ENCODE results near the gene FICD. TPM values are rescaled to one million over a fixed set of nuclear protein-coding genes. Genes with fewer than 3 reads are reported as not detected.

Gene FICD
- total RNA-seq = 1 to 10 TPM; 3.9 to 7.5 (median 6.6) TPM
- 6.0 TPM for total RNA-seq (2013)

- Mint-ChIP-seq H3K4me3 (peak within 1 kb of the TSS; percentile 93), H3K27ac (peak within 1 kb of the TSS; percentile 85 to 95), H3K9me3 (no peaks in the 10 kb centered on the region), H3K36me3 (no peaks in the 10 kb centered on the region), H3K27me3 (ENCODE audit: low read depth in 2 of 2) (no peaks in the 10 kb centered on the region), H3K4me1 (peaks cover 40 to 42% of the 10 kb centered on the region in 2 donors)
- Histone ChIP-seq H3K4me1 (ENCODE audit: control insufficient read depth, insufficient read depth, low read length) (peaks cover 29% of the 10 kb centered on the region), H3K36me3 (ENCODE audit: control insufficient read depth, insufficient read depth, low read length) (peaks cover 20% of the 10 kb centered on the region), H3K4me3 (ENCODE audit: low read length) (peak within 1 kb of the TSS; percentile 75), H3K27me3 (ENCODE audit: control insufficient read depth, insufficient read depth, low read length) (no peaks in the 10 kb centered on the region), H3K9me3 (ENCODE audit: control insufficient read depth, insufficient read depth, low read length) (no peaks in the 10 kb centered on the region), H3K27ac (ENCODE audit: low read length) (peak within 1 kb of the TSS; percentile 69)
- ATAC-seq = peak; percentile 94 to 97 (median 94)
- intact Hi-C loops (cut with micrococcal nuclease) = loop anchor here (1.0 to 2.0 kb wide), 2 partner anchors 46 to 754 kb away; partner anchors contain the start of genes PRDM4 and SART3
- no peak for TF ChIP-seq CTCF (IDR thresholded peaks at IDR 0.05)
- WGBS (ENCODE audit: insufficient coverage) = under 1% methylated on average over 64 of the region's 67 CpGs
- peak; percentile 96 to 99 for DNase-seq
Measured at GRCh38 chr12:108514973-108515814, at the start of gene FICD. Gene FICD, plus strand, starts transcription at chr12:108515277. Its CDS starts 1,696 bp downstream, at chr12:108516973.

GRCh38 chr12:108465417-108465816 lies 49.7 kb upstream of the FICD start:
- H3K36me3 ChIP-seq (ENCODE audit: control insufficient read depth, insufficient read depth, low read length) = no peaks in the 10 kb centered on the region
- no peak for ATAC-seq
- DNase-seq = no peak
- no peak overlapping the region for H3K4me3 ChIP-seq (ENCODE audit: low read length)
- no peak overlapping the region for H3K27ac Mint-ChIP-seq
- no peak for TF ChIP-seq CTCF (IDR thresholded peaks at IDR 0.05)
- 52% methylated on average over 2 of the region's 3 CpGs for WGBS (ENCODE audit: insufficient coverage)
- peaks cover 0 to 2% of the 10 kb centered on the region in 2 donors for H3K9me3 Mint-ChIP-seq
- H3K4me1 ChIP-seq (ENCODE audit: control insufficient read depth, insufficient read depth, low read length) = no peaks in the 10 kb centered on the region
- H3K4me1 Mint-ChIP-seq = no peaks in the 10 kb centered on the region
- peaks cover 22 to 50% of the 10 kb centered on the region in 2 donors for H3K27me3 Mint-ChIP-seq (ENCODE audit: low read depth in 2 of 2)
- H3K4me3 Mint-ChIP-seq = no peak overlapping the region
- no peaks in the 10 kb centered on the region for H3K9me3 ChIP-seq (ENCODE audit: control insufficient read depth, insufficient read depth, low read length)
- H3K27ac ChIP-seq (ENCODE audit: low read length) = no peak overlapping the region
- H3K36me3 Mint-ChIP-seq = no peaks in the 10 kb centered on the region
- no peaks in the 10 kb centered on the region for H3K27me3 ChIP-seq (ENCODE audit: control insufficient read depth, insufficient read depth, low read length)
- intact Hi-C loops (cut with micrococcal nuclease) = no loop called here

GRCh38 chr12:108468196-108468968 lies 46.7 kb upstream of the FICD start:
- ATAC-seq = no peak
- Mint-ChIP-seq H3K27me3 (ENCODE audit: low read depth in 2 of 2) (peaks cover 21 to 51% of the 10 kb centered on the region in 2 donors), H3K27ac (no peak overlapping the region), H3K4me3 (no peak overlapping the region), H3K36me3 (no peaks in the 10 kb centered on the region), H3K4me1 (no peaks in the 10 kb centered on the region), H3K9me3 (peaks cover 0 to 2% of the 10 kb centered on the region in 2 donors)
- no peak for TF ChIP-seq CTCF (IDR thresholded peaks at IDR 0.05)
- Histone ChIP-seq H3K4me1 (ENCODE audit: control insufficient read depth, insufficient read depth, low read length) (no peaks in the 10 kb centered on the region), H3K27ac (ENCODE audit: low read length) (no peak overlapping the region), H3K36me3 (ENCODE audit: control insufficient read depth, insufficient read depth, low read length) (no peaks in the 10 kb centered on the region), H3K9me3 (ENCODE audit: control insufficient read depth, insufficient read depth, low read length) (no peaks in the 10 kb centered on the region), H3K4me3 (ENCODE audit: low read length) (no peak overlapping the region), H3K27me3 (ENCODE audit: control insufficient read depth, insufficient read depth, low read length) (no peaks in the 10 kb centered on the region)
- intact Hi-C loops (cut with micrococcal nuclease) = no loop called here
- WGBS (ENCODE audit: insufficient coverage) = 68% methylated on average over 3 of the region's 6 CpGs
- peak in 1 of 2 donors; percentile 56 for DNase-seq

Data from natural killer cell (primary cell).